DND-41 (cell line): ENCODE measurements around the gene BRCA2.

Experiments
- ATAC-seq: fragments of 200-7000 bp; cut with Tn5 transposase; 3 replicates; pipeline ENCODE4 v1.9.1; 2021; ENCODE audit warnings: low read depth; ENCODE audit not compliant: insufficient read depth
- DNase-seq: peaks from one replicate; pipeline ENCODE4 v3.0.0-alpha.2; 2020
- H2AFZ ChIP-seq: 2 replicates; pipeline ENCODE4 v1.6.0; 2012; ENCODE audit warnings: low read depth, low read length
- H3K27ac ChIP-seq: 2 replicates; pipeline ENCODE4 v1.5.1; 2012; ENCODE audit warnings: low read length, inconsistent platforms
- H3K27me3 ChIP-seq: fragments of 200-600 bp; sonication (generic); 2 replicates; pipeline ENCODE4 v1.6.0; 2012; ENCODE audit warnings: low read length, mild to moderate bottlenecking, inconsistent platforms; ENCODE audit not compliant: insufficient read depth, poor library complexity
- H3K36me3 ChIP-seq: 2 replicates; pipeline ENCODE4 v1.5.1; 2012; ENCODE audit warnings: low read length, inconsistent platforms; ENCODE audit not compliant: insufficient read depth
- H3K4me1 ChIP-seq: 2 replicates; pipeline ENCODE4 v1.5.1; 2012; ENCODE audit warnings: mild to moderate bottlenecking, low read length; ENCODE audit not compliant: insufficient read depth
- H3K4me2 ChIP-seq: 2 replicates; pipeline ENCODE4 v1.6.0; 2012; ENCODE audit warnings: mild to moderate bottlenecking, moderate library complexity, low read length, inconsistent platforms; ENCODE audit not compliant: insufficient read depth
- H3K4me3 ChIP-seq, 2 experiments: fragments of 200-600 bp in 1 of 2; shearing (Covaris generic) in 1 of 2; 2 replicates each; pipeline ENCODE4 v1.5.1; 2012 to 2016; ENCODE audit warnings: inconsistent platforms in 2 of 2, low read length in 2 of 2, mild to moderate bottlenecking in 2 of 2, low read depth in 1 of 2, moderate library complexity in 1 of 2
- H3K79me2 ChIP-seq: 2 replicates; pipeline ENCODE4 v1.6.0; 2012; ENCODE audit warnings: low read length, inconsistent platforms; ENCODE audit not compliant: insufficient read depth
- H3K9ac ChIP-seq: 2 replicates; pipeline ENCODE4 v1.6.0; 2012; ENCODE audit warnings: low read depth, mild to moderate bottlenecking, inconsistent platforms, low read length, moderate library complexity
- H3K9me3 ChIP-seq: 2 replicates; pipeline ENCODE4 v1.5.1; 2012; ENCODE audit warnings: low read length, moderate library complexity, mild to moderate bottlenecking, inconsistent platforms; ENCODE audit not compliant: insufficient read depth, severe bottlenecking
- H4K20me1 ChIP-seq: 2 replicates; pipeline ENCODE4 v1.6.0; 2012; ENCODE audit warnings: low read length; ENCODE audit not compliant: insufficient read depth
- CTCF ChIP-seq: IDR thresholded peaks from 2 replicates; pipeline ENCODE4 v1.5.1; 2012; ENCODE audit warnings: borderline replicate concordance, low read length, moderate library complexity, mild to moderate bottlenecking; ENCODE audit not compliant: poor library complexity, severe bottlenecking; ENCODE audit errors: extremely low read depth
- EZH2 ChIP-seq: IDR thresholded peaks from 3 replicates; pipeline ENCODE4 v1.6.1; 2012; ENCODE audit warnings: borderline replicate concordance, low read depth, mild to moderate bottlenecking, moderate library complexity, low read length, inconsistent platforms; ENCODE audit not compliant: severe bottlenecking

The BRCA2 gene

GRCh38 chr13:32409561-32410421, 94.5 kb downstream of the BRCA2 start:
- no peak overlapping the region for H3K4me2 ChIP-seq

GRCh38 chr13:32413284-32413683, 98.0 kb downstream of the BRCA2 start:
- peaks cover 5% of the 10 kb centered on the region; the same call in 1 of the 2 replicates for H3K36me3 ChIP-seq
- H3K9ac ChIP-seq = no peak overlapping the region
- no peak for ATAC-seq
- DNase-seq = no peak
- peaks cover 5% of the 10 kb centered on the region for H3K79me2 ChIP-seq
- H3K4me1 ChIP-seq = no peaks in the 10 kb centered on the region
- H4K20me1 ChIP-seq = no peaks in the 10 kb centered on the region
- H3K9me3 ChIP-seq = no peaks in the 10 kb centered on the region
- H3K27ac ChIP-seq = no peak overlapping the region
- no peaks in the 10 kb centered on the region for H3K27me3 ChIP-seq
- no peak overlapping the region for H2AFZ ChIP-seq
- no peak overlapping the region for H3K4me2 ChIP-seq
- no peak for TF ChIP-seq EZH2
- no peak for TF ChIP-seq CTCF
- no peak overlapping the region for H3K4me3 ChIP-seq

More at GRCh38 chr13:32409561-32410421, 94.5 kb downstream of the BRCA2 start:
- no peak for TF ChIP-seq CTCF
- no peak for TF ChIP-seq EZH2
- ATAC-seq (no peak), DNase-seq (no peak)
- Histone ChIP-seq H3K9ac (no peak overlapping the region), H2AFZ (no peak overlapping the region), H3K27ac (no peak overlapping the region), H3K4me3 (no peak overlapping the region), H3K79me2 (peaks cover 3% of the 10 kb centered on the region), H3K36me3 (peaks cover 27% of the 10 kb centered on the region), H3K4me1 (no peaks in the 10 kb centered on the region), H3K9me3 (no peaks in the 10 kb centered on the region), H4K20me1 (no peaks in the 10 kb centered on the region), H3K27me3 (no peaks in the 10 kb centered on the region)

- no peak for ATAC-seq
- H3K4me2 ChIP-seq = no peak overlapping the region
- no peak overlapping the region for H3K4me3 ChIP-seq
- no peak overlapping the region for H3K27ac ChIP-seq
- no peak overlapping the region for H2AFZ ChIP-seq
- no peak for TF ChIP-seq CTCF
- TF ChIP-seq EZH2 = no peak
- peaks cover 1% of the 10 kb centered on the region for H3K36me3 ChIP-seq
- H4K20me1 ChIP-seq = no peaks in the 10 kb centered on the region
- H3K9me3 ChIP-seq = peaks cover 1% of the 10 kb centered on the region
- H3K9ac ChIP-seq = no peak overlapping the region
- no peak for DNase-seq
- H3K27me3 ChIP-seq = no peaks in the 10 kb centered on the region
- H3K79me2 ChIP-seq = peaks cover 3% of the 10 kb centered on the region; the same call in 1 of the 2 replicates
- H3K4me1 ChIP-seq = no peaks in the 10 kb centered on the region
Observed at GRCh38 chr13:32414580-32414979, 99.3 kb downstream of the BRCA2 start.
